ENCODE measurements around the gene GPN2. TPM values are rescaled to one million over a fixed set of nuclear protein-coding genes. Genes with fewer than 3 reads are reported as not detected.

The GPN2 gene
- polyA plus RNA-seq, 1 donor from 2014 or later, result 20.2 TPM

DNA sequence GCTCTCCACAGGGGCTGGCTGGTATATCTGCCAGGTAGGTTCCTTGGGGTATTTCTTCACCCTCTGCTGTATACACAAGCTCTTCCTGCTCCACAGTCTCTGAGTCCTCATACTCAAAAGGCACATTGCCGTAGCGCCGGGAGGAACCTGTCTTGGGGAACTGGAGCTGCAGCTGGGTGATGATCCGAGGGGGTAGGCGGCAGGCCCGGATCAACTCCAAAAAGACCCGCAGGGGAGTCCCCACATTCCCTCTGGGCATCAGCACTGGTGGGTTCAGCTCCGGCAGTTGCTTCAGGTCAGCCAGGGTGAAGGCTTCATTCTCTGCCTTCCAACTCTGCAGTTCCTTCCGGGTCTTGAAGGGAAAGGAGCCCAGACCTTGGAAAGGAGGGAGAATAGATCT lies 7.3 kb upstream of the GPN2 start:
- Histone ChIP-seq H2AFZ (ENCODE audit: low read depth, low read length) (no peak overlapping the region), H3K4me3 (ENCODE audit: low read length) (no peak overlapping the region), H3K27me3 (ENCODE audit: insufficient read depth, low read depth, low read length) (no peaks in the 10 kb centered on the region), H3F3A (ENCODE audit: insufficient read depth, low read length, poor library complexity, severe bottlenecking) (no peaks in the 10 kb centered on the region), H4K20me1 (ENCODE audit: insufficient read depth) (no peaks in the 10 kb centered on the region), H3K27ac (ENCODE audit: low read length) (no peak overlapping the region), H3K36me3 (ENCODE audit: insufficient read depth, low read length) (no peaks in the 10 kb centered on the region), H3K79me2 (replicated peaks; ENCODE audit: insufficient read depth, low read length) (peaks cover 17% of the 10 kb centered on the region), H3K9me2 (ENCODE audit: insufficient read depth, low read length) (no peaks in the 10 kb centered on the region), H3K4me2 (ENCODE audit: low read length) (no peak overlapping the region), H3K9ac (ENCODE audit: low read length) (no peak overlapping the region), H3K9me3 (ENCODE audit: low read length) (no peaks in the 10 kb centered on the region)
- TF ChIP-seq EZH2 (IDR thresholded peaks at IDR 0.05; ENCODE audit: borderline replicate concordance, insufficient read depth, low read length, poor library complexity, severe bottlenecking) (no peak), TAF1 (IDR thresholded peaks at IDR 0.05; ENCODE audit: low read depth) (no peak), RAD21 (conservative IDR thresholded peaks at IDR 0.05) (no peak), POLR2AphosphoS5 (IDR thresholded peaks at IDR 0.05) (no peak), SMC3 (conservative IDR thresholded peaks at IDR 0.05; ENCODE audit: poor library complexity) (no peak), EP300 (conservative IDR thresholded peaks at IDR 0.05; ENCODE audit: poor library complexity, severe bottlenecking) (no peak), MXI1 (conservative IDR thresholded peaks at IDR 0.05; ENCODE audit: poor library complexity, severe bottlenecking) (no peak)
- TF ChIP-seq, protein P1, sequence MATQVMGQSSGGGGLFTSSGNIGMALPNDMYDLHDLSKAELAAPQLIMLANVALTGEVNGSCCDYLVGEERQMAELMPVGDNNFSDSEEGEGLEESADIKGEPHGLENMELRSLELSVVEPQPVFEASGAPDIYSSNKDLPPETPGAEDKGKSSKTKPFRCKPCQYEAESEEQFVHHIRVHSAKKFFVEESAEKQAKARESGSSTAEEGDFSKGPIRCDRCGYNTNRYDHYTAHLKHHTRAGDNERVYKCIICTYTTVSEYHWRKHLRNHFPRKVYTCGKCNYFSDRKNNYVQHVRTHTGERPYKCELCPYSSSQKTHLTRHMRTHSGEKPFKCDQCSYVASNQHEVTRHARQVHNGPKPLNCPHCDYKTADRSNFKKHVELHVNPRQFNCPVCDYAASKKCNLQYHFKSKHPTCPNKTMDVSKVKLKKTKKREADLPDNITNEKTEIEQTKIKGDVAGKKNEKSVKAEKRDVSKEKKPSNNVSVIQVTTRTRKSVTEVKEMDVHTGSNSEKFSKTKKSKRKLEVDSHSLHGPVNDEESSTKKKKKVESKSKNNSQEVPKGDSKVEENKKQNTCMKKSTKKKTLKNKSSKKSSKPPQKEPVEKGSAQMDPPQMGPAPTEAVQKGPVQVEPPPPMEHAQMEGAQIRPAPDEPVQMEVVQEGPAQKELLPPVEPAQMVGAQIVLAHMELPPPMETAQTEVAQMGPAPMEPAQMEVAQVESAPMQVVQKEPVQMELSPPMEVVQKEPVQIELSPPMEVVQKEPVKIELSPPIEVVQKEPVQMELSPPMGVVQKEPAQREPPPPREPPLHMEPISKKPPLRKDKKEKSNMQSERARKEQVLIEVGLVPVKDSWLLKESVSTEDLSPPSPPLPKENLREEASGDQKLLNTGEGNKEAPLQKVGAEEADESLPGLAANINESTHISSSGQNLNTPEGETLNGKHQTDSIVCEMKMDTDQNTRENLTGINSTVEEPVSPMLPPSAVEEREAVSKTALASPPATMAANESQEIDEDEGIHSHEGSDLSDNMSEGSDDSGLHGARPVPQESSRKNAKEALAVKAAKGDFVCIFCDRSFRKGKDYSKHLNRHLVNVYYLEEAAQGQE (IDR thresholded peaks at IDR 0.05; ENCODE audit: borderline replicate concordance), result no peak
- TF ChIP-seq, protein P2, sequence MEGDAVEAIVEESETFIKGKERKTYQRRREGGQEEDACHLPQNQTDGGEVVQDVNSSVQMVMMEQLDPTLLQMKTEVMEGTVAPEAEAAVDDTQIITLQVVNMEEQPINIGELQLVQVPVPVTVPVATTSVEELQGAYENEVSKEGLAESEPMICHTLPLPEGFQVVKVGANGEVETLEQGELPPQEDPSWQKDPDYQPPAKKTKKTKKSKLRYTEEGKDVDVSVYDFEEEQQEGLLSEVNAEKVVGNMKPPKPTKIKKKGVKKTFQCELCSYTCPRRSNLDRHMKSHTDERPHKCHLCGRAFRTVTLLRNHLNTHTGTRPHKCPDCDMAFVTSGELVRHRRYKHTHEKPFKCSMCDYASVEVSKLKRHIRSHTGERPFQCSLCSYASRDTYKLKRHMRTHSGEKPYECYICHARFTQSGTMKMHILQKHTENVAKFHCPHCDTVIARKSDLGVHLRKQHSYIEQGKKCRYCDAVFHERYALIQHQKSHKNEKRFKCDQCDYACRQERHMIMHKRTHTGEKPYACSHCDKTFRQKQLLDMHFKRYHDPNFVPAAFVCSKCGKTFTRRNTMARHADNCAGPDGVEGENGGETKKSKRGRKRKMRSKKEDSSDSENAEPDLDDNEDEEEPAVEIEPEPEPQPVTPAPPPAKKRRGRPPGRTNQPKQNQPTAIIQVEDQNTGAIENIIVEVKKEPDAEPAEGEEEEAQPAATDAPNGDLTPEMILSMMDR (IDR thresholded peaks at IDR 0.05; ENCODE audit: poor library complexity, severe bottlenecking), result no peak

DNA sequence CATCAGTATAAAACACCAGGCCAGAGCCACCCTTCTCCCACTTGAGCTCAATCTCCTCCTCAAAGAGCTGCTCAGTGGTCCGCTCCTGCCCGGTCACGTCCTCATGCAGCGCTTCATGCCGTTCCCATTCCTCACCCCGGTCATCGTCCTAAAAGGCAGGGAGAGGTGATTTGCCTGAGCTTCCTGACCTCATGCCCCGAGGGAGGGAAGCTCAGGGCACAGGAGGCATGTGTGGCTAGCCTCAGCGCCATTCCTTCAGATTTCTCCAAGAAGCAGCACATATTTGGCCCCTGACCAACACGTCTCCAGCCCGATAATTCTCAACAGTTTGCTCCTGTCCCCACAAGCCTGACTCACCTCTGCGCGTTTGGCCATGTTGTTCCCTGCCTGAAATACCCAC lies 4.2 kb upstream of the GPN2 start:
- Histone ChIP-seq H3K9ac (ENCODE audit: low read length) (no peak overlapping the region), H3K79me2 (replicated peaks; ENCODE audit: insufficient read depth, low read length) (peaks cover 14% of the 10 kb centered on the region), H3K36me3 (ENCODE audit: insufficient read depth, low read length) (no peaks in the 10 kb centered on the region), H2AFZ (ENCODE audit: low read depth, low read length) (no peak overlapping the region), H3K27ac (ENCODE audit: low read length) (no peak overlapping the region), H3K4me2 (ENCODE audit: low read length) (no peak overlapping the region), H4K20me1 (ENCODE audit: insufficient read depth) (no peaks in the 10 kb centered on the region), H3K4me3 (ENCODE audit: low read length) (no peak overlapping the region), H3K27me3 (ENCODE audit: insufficient read depth, low read depth, low read length) (no peaks in the 10 kb centered on the region), H3K9me3 (ENCODE audit: low read length) (no peaks in the 10 kb centered on the region), H3K9me2 (ENCODE audit: insufficient read depth, low read length) (no peaks in the 10 kb centered on the region), H3F3A (ENCODE audit: insufficient read depth, low read length, poor library complexity, severe bottlenecking) (no peaks in the 10 kb centered on the region)
- TF ChIP-seq EP300 (conservative IDR thresholded peaks at IDR 0.05; ENCODE audit: poor library complexity, severe bottlenecking) (no peak), TAF1 (IDR thresholded peaks at IDR 0.05; ENCODE audit: low read depth) (no peak), RAD21 (conservative IDR thresholded peaks at IDR 0.05) (no peak), MXI1 (conservative IDR thresholded peaks at IDR 0.05; ENCODE audit: poor library complexity, severe bottlenecking) (no peak), EZH2 (IDR thresholded peaks at IDR 0.05; ENCODE audit: borderline replicate concordance, insufficient read depth, low read length, poor library complexity, severe bottlenecking) (no peak), POLR2AphosphoS5 (IDR thresholded peaks at IDR 0.05) (no peak), SMC3 (conservative IDR thresholded peaks at IDR 0.05; ENCODE audit: poor library complexity) (no peak)
- TF ChIP-seq, protein P2 (IDR thresholded peaks at IDR 0.05; ENCODE audit: poor library complexity, severe bottlenecking), result no peak
- TF ChIP-seq, protein P1 (IDR thresholded peaks at IDR 0.05; ENCODE audit: borderline replicate concordance), result no peak
